ENCODE results near the gene ZCCHC14.

The ZCCHC14 gene

GRCh38 chr16:87418216-87418615 is 74.6 kb downstream of the ZCCHC14 start:
- no peaks in the 10 kb centered on the region for H3K36me3 ChIP-seq (ENCODE audit: low read length)
- no peak overlapping the region for H3K4me2 ChIP-seq (ENCODE audit: low read depth, low read length, poor library complexity, severe bottlenecking)
- H3K27ac ChIP-seq (ENCODE audit: low read depth, low read length), result no peak overlapping the region
- no peaks in the 10 kb centered on the region for H3K27me3 ChIP-seq (ENCODE audit: low read length)
- H3K9ac ChIP-seq (ENCODE audit: low read length), result no peak overlapping the region
- H3K9me3 ChIP-seq (ENCODE audit: insufficient read depth, low read length), result no peaks in the 10 kb centered on the region
- H3K4me3 ChIP-seq (ENCODE audit: insufficient read depth, low read length, poor library complexity, severe bottlenecking), result no peak overlapping the region
- TF ChIP-seq EZH2phosphoT487 (conservative IDR thresholded peaks at IDR 0.05; ENCODE audit: low read length) (no peak), CTCF (IDR thresholded peaks at IDR 0.05; ENCODE audit: insufficient read depth, low read length, poor library complexity, severe bottlenecking) (no peak)
- H4K20me1 ChIP-seq (ENCODE audit: low read depth, low read length), result no peaks in the 10 kb centered on the region
- H3K9me2 ChIP-seq (replicated peaks; ENCODE audit: insufficient read depth, low read length), result no peaks in the 10 kb centered on the region
- H3F3A ChIP-seq (ENCODE audit: insufficient read depth), result no peaks in the 10 kb centered on the region
- no peaks in the 10 kb centered on the region for H3K79me2 ChIP-seq (ENCODE audit: insufficient read depth, low read length)
- H2AFZ ChIP-seq (ENCODE audit: low read depth, low read length, severe bottlenecking), result no peak overlapping the region

GRCh38 chr16:87417528-87417910 is 75.3 kb downstream of the ZCCHC14 start:
- TF ChIP-seq EZH2phosphoT487 (conservative IDR thresholded peaks at IDR 0.05; ENCODE audit: low read length) (no peak), CTCF (IDR thresholded peaks at IDR 0.05; ENCODE audit: insufficient read depth, low read length, poor library complexity, severe bottlenecking) (no peak)
- Histone ChIP-seq H3K4me2 (ENCODE audit: low read depth, low read length, poor library complexity, severe bottlenecking) (no peak overlapping the region), H3K9ac (ENCODE audit: low read length) (no peak overlapping the region), H3K36me3 (ENCODE audit: low read length) (no peaks in the 10 kb centered on the region), H3F3A (ENCODE audit: insufficient read depth) (no peaks in the 10 kb centered on the region), H3K9me3 (ENCODE audit: insufficient read depth, low read length) (no peaks in the 10 kb centered on the region), H3K27me3 (ENCODE audit: low read length) (no peaks in the 10 kb centered on the region), H3K79me2 (ENCODE audit: insufficient read depth, low read length) (no peaks in the 10 kb centered on the region), H3K4me3 (ENCODE audit: insufficient read depth, low read length, poor library complexity, severe bottlenecking) (no peak overlapping the region), H4K20me1 (ENCODE audit: low read depth, low read length) (no peaks in the 10 kb centered on the region), H3K27ac (ENCODE audit: low read depth, low read length) (no peak overlapping the region), H3K9me2 (replicated peaks; ENCODE audit: insufficient read depth, low read length) (no peaks in the 10 kb centered on the region), H2AFZ (ENCODE audit: low read depth, low read length, severe bottlenecking) (no peak overlapping the region)

- Histone ChIP-seq H3K36me3 (ENCODE audit: low read length) (no peaks in the 10 kb centered on the region), H3K79me2 (ENCODE audit: insufficient read depth, low read length) (no peaks in the 10 kb centered on the region), H3K9ac (ENCODE audit: low read length) (no peak overlapping the region), H3K4me2 (ENCODE audit: low read depth, low read length, poor library complexity, severe bottlenecking) (no peak overlapping the region), H3F3A (ENCODE audit: insufficient read depth) (no peaks in the 10 kb centered on the region), H3K27ac (ENCODE audit: low read depth, low read length) (no peak overlapping the region), H3K9me2 (replicated peaks; ENCODE audit: insufficient read depth, low read length) (no peaks in the 10 kb centered on the region), H4K20me1 (ENCODE audit: low read depth, low read length) (no peaks in the 10 kb centered on the region), H3K27me3 (ENCODE audit: low read length) (no peaks in the 10 kb centered on the region), H2AFZ (ENCODE audit: low read depth, low read length, severe bottlenecking) (no peak overlapping the region), H3K9me3 (ENCODE audit: insufficient read depth, low read length) (no peaks in the 10 kb centered on the region), H3K4me3 (ENCODE audit: insufficient read depth, low read length, poor library complexity, severe bottlenecking) (no peak overlapping the region)
- peak; percentile 33 for TF ChIP-seq CTCF (IDR thresholded peaks at IDR 0.05; ENCODE audit: insufficient read depth, low read length, poor library complexity, severe bottlenecking)
- no peak for TF ChIP-seq EZH2phosphoT487 (conservative IDR thresholded peaks at IDR 0.05; ENCODE audit: low read length)
Observed at GRCh38 chr16:87416826-87417527, 75.8 kb downstream of the ZCCHC14 start.
